Glutamatergic neuron (in vitro differentiated cells): ENCODE measurements around the gene PRDX2. TPM values are rescaled to one million over a fixed set of nuclear protein-coding genes. Genes with fewer than 3 reads are reported as not detected.
A peak's percentile ranks its signal among the peaks of the same experiment; 100 is the strongest.

Experiments
- DNase-seq: peaks from one replicate; pipeline ENCODE4 v3.0.0; 2022
- H3K27ac Mint-ChIP-seq: one replicate; pipeline ENCODE4 v1.8.0; 2020; ENCODE audit warnings: mild to moderate bottlenecking, mixed read lengths, inconsistent platforms; ENCODE audit not compliant: unreplicated experiment
- H3K27me3 Mint-ChIP-seq: one replicate; pipeline ENCODE4 v1.8.0; 2020; ENCODE audit warnings: mild to moderate bottlenecking, moderate library complexity, mixed read lengths, inconsistent platforms; ENCODE audit not compliant: unreplicated experiment
- H3K36me3 Mint-ChIP-seq: one replicate; pipeline ENCODE4 v1.8.0; 2020; ENCODE audit warnings: mild to moderate bottlenecking, mixed read lengths, inconsistent platforms; ENCODE audit not compliant: unreplicated experiment
- H3K4me1 Mint-ChIP-seq: one replicate; pipeline ENCODE4 v1.8.0; 2020; ENCODE audit warnings: mild to moderate bottlenecking, low read depth, mixed read lengths, inconsistent platforms; ENCODE audit not compliant: unreplicated experiment
- H3K4me3 Mint-ChIP-seq: one replicate; pipeline ENCODE4 v1.8.0; 2020; ENCODE audit warnings: mild to moderate bottlenecking, mixed read lengths, inconsistent platforms; ENCODE audit not compliant: unreplicated experiment
- H3K9me3 Mint-ChIP-seq: one replicate; pipeline ENCODE4 v1.8.0; 2020; ENCODE audit warnings: mild to moderate bottlenecking, moderate library complexity, mixed read lengths, inconsistent platforms; ENCODE audit not compliant: unreplicated experiment
- CTCF ChIP-seq: fragments of 200-600 bp; sonication (generic); IDR thresholded peaks from one replicate; pipeline ENCODE4 v1.5.0; 2021; ENCODE audit not compliant: partially characterized antibody, unreplicated experiment
- total RNA-seq: library from RNA; stranded (reverse); fragmentation: NEBNext Ultra II Directional; extraction: Animal tissue kit (Norgen Biotek cat#: 25700); gene quantifications from one replicate; pipeline ENCODE4 v1.2.1, GENCODE V29; 2021; ENCODE audit not compliant: unreplicated experiment

Gene PRDX2
- total RNA-seq, 1 donor from 2014 or later, result 671 TPM

GRCh38 chr19:12778017-12778904, 23.3 kb downstream of the PRDX2 start:
- H3K36me3 Mint-ChIP-seq, result no peaks in the 10 kb centered on the region
- H3K9me3 Mint-ChIP-seq, result peaks cover 12% of the 10 kb centered on the region
- H3K4me1 Mint-ChIP-seq, result peaks cover 13% of the 10 kb centered on the region
- H3K27me3 Mint-ChIP-seq, result peaks cover 4% of the 10 kb centered on the region
- TF ChIP-seq CTCF, result no peak
- H3K27ac Mint-ChIP-seq, result peak overlapping the region; percentile 98
- H3K4me3 Mint-ChIP-seq, result peak overlapping the region; percentile 94
- peak; percentile 75 for DNase-seq

DNA sequence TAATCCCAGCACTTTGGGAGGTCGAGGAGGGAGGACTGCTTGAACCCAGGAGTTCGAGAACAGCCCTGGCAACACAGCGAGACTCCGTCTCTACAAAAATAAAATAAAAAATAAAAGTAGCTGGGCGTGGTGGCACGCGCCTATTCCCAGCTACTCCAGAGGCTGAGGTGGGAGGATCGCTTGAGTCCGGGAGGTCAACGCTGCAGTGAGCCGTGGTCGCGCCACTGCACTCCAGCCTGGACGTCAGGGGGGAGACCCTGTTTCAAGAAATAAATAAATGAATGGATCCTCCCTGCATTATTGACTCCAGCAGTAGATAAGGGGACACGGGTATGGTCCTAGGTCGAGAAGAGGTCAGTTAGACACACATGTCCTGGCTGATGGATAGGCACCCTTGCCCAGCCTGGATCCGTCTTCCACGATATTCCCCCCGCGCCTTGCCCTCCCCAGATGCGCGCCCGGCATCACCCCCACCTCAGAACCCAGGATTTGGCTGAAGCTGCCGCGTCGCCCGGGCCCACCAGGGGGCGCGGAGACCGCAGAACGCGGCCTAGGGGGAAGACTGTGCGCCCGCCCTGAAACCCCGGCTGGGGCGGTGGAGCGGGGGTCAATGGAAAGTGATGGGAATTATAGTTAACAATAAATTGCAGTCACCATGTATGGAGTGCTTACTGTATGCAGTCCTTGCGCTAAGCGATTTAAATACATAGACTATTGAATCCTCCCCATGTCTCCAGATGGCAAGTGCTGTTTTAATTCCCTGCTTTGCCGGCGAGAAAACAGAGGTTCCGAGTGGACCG, 24.2 kb downstream of the PRDX2 start:
- H3K27ac Mint-ChIP-seq, result peak overlapping the region; percentile 98

DNA sequence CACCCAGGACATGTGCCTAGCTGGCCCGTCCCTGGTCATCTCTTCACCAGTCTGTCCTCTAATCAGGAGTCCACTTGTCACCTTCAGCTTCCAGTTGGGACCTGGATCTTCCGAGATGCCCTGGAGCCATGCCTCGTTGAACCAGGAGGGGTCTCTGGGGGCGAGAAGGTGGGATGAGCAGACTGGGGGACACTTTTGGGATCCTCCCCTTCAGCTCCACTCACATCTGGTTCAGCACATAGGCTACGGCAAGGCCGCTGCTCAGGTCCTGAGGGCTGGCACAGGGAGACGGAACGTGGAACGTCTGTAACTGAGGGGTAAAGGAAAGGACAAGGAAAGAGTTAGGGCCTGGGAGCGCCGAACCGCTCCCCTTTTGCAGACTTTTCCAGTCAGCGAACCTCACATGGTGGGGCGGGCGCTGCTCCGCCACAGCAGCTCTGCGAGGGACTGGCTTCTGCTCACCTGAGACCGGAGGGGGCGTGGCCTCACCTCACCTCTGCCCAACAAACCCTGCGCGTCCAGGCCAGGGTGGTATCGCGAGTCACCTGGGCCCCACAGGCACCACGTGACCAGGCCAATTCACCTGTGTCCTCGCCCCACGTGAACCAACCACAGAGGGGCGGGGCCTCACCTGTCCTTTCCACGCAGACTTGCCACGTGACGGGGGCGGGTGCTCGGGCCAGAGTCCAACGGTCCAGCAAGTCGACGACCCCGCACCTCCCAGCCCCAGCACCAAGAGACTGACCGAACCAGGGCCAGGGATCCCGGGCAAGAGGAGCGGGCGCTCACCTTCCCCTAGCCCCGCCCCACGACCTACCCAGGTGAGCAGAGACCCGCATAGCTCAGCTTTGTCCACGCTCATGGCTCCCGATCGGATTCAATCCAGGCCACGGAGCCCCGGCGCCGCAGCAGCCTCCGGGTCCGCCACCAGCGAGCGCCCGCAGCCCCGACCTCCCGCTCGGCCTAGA, 26.7 kb downstream of the PRDX2 start, which contains the start of gene HOOK2:
Gene HOOK2 (minus strand): TSS at position 965 of the 968 bp plus-strand sequence. CDS start 103 bp downstream, at position 862.
- Mint-ChIP-seq H3K36me3 (no peaks in the 10 kb centered on the region), H3K27me3 (peaks cover 2% of the 10 kb centered on the region), H3K4me3 (peak within 1 kb of the TSS; percentile 82), H3K27ac (peak within 1 kb of the TSS; percentile 28), H3K9me3 (peaks cover 12% of the 10 kb centered on the region), H3K4me1 (peaks cover 12% of the 10 kb centered on the region)
- DNase-seq, result no peak
- no peak for TF ChIP-seq CTCF

More for the DNA sequence above, 24.2 kb downstream of the PRDX2 start:
- TF ChIP-seq CTCF, result peak; percentile 96
- peaks cover 13% of the 10 kb centered on the region for H3K4me1 Mint-ChIP-seq
- no peaks in the 10 kb centered on the region for H3K36me3 Mint-ChIP-seq
- peak; percentile 91 for DNase-seq
- H3K9me3 Mint-ChIP-seq, result peaks cover 12% of the 10 kb centered on the region
- H3K4me3 Mint-ChIP-seq, result peak overlapping the region; percentile 94
- peaks cover 4% of the 10 kb centered on the region for H3K27me3 Mint-ChIP-seq

DNA sequence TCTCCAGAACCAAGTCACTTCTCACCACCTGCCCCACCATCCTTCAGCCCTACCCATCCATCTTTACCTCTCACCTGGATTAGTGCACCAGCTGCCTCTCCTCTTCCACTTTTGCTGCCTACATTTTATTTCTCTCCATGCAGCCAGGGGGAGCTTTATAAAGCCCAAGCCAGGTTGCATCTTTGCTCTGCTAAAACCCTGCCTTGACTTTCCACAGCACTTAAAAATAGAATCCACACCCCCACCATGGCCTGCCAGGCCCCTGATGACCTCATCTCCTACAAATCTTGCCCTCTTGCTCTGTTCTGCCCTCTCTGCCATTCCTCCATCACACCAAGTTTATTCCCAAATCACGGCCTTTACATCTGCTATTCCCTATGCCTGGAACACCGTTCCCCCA, 28.0 kb downstream of the PRDX2 start:
- Mint-ChIP-seq H3K36me3 (no peaks in the 10 kb centered on the region), H3K9me3 (peaks cover 13% of the 10 kb centered on the region), H3K27ac (no peak overlapping the region), H3K4me3 (no peak overlapping the region), H3K27me3 (peaks cover 4% of the 10 kb centered on the region), H3K4me1 (peaks cover 7% of the 10 kb centered on the region)
- no peak for TF ChIP-seq CTCF
- DNase-seq, result no peak
